Cortex of kidney (tissue), 1 donor: Measurements from ENCODE around the gene RAC2.

Experiments used
- DNase-seq: peaks from one replicate; lab custom pipeline; 2025; lab: John Stamatoyannopoulos, UW

Gene RAC2

GRCh38 chr22:37187891-37188761 is 55.9 kb downstream of the RAC2 start, which contains the start of gene C1QTNF6:
TSS of gene C1QTNF6 (minus strand) at chr22:37188247. CDS start at chr22:37188213, 34 bp downstream.
- no peak for DNase-seq

DNA sequence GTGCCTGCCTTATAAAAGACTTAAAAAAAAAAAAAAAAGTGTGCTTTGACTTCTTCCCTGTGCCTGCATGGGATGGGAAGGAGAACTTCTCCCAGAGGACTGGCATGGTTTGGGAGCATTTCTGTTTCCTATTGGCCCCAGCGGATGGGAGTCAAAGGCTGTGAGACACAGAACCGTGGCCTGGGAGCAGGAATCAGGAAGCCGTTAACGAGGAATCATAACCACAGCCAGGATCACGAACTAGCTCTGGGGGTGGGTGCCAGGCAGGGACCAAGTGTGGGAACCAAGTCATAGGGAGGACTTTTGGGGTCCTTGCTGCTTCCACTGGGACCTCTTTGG is 56.5 kb downstream of the RAC2 start:
- DNase-seq: no peak

DNA sequence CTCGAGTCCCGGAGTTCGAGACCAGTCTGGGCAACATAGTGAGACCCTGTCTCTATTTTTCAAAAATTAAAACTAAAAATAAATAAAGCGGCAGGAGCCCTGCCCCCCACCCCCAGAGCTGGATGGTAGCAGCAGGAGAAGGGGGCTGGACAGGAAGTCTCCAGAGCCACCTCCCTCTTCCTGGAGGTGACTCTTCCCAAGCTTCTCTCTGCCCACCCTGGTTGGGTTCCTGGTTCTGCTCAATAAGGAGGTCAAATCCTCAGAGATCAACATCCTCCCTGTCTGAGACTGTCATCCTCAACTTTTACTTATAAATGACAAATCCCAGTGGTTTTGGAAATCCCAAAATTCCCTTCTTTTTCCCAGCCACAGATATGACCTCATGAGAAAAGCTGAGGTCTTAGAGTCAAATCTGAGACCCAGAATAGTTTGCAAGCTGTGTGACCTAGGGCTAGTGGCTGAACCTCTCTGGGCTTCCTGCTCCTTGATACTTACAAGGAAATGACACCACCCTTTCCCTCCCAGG is 57.0 kb downstream of the RAC2 start:
- no peak for DNase-seq

DNA sequence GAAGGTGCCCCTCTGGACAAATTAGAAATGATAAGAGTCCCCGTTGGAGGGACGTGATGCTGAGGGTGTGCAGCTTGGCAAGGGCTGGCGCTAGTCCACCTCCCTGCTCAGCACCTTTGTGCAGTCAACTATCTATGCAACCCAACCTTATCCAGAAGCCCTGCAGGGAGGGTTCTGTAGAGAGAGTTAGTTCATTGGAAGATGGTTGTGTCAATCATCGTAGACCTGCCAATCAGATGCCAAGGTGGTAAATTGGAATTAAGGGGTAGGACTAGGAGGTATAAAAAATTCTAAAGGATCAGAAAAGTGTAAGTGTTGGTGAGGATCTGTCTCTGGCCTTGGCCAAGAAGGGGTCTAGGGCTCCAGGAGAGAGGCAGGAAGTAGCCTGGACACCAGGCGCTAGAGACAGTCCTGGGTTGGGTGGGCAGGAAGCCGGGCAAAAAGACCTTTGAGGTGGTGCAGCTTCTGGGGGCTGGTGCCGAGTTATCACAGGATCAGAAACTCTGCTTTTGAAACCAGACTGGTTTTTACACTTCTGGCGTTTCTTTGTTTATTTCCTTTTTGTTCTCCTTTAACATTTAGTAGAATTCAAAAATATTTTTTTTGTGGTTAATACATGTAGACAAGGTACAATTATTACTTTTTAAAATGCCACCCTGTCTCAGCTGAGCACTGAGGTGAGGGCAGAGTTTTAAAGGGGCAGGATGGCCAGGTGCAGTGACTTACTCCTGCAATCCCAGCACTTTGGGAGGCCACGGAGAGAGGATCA is 57.7 kb downstream of the RAC2 start:
- no peak for DNase-seq

DNA sequence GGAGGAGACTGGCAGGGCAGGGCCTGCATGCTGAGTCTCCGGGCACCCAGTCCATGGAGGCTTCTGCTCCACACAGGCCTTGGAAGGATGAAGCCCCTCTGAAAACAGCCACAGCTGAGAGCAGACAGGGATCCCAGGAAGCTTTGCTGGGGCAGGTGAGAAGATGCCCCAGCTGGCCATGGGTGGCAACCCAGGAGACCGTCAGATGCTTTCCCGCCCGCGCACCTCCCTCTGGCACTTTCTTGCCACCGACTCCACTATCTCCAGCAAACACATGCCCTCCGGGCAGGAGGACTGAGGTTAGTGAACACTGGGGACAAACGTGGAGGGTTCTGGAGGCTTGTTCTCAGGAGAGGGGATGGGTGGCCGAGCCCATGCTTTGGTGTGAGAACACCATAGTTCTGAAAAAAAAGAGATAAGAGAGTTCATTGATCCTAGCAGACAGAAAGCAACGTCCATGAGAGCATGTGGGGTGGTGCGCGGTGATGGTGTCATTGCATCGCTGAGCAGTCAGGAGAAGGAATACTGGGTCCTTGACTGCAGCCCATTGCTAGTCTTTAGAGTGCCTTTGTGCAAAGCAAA is 58.3 kb downstream of the RAC2 start:
- no peak for DNase-seq

DNA sequence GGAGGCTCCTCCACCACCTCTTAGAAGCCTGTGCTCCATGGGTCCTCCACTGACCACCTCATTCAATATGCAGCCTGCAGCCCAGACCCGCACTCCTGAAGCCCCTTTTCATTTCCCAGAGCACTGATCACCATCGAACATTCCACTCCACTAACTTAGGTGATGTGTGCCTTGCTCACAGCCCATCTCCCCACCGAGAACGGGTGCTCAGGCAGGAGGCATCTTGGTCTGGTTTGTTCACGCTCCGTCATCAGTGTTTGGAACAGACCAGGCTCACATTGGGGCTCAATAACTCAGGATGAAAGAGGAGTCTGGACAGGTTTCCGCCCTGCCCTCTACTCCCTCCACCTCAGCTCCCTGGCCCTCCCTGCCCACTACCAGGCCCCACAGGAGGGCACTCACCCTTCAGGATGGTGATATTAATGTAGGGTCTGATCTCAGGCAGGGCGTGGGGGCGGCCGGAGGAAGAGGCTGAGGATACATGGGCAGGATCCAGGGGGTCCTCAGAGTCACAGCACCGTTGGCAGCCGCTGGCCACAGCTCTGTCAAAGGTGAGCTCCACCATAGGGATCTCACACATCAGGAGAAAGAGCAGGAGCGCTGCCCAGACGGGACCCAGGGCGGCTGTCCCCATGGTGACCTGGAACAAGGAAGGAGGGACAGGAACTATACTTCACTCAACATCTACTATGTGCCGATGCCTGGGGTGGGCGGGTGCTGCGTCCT is 59.1 kb downstream of the RAC2 start:
- DNase-seq: no peak

DNA sequence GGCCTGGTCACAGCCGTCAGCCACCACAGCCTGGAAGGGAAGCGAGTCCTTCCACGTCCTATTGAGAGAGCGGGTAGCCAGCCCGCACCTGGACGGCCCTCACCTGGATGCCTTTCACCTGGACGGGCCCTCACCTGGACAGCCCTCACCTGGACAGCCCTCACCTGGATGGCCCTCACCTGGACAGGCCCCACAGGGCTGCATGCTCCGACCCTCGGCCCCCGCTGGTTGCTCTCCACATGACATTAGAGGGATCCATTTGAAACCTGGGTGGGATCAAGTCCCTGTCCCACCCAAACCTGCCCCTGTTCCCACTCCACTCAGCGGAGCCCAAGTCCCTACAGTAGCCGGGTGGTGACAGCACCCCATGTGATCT is 59.7 kb downstream of the RAC2 start:
- DNase-seq: no peak

- no peak for DNase-seq
Observed at GRCh38 chr22:37183432-37184379, 60.4 kb downstream of the RAC2 start.

DNA sequence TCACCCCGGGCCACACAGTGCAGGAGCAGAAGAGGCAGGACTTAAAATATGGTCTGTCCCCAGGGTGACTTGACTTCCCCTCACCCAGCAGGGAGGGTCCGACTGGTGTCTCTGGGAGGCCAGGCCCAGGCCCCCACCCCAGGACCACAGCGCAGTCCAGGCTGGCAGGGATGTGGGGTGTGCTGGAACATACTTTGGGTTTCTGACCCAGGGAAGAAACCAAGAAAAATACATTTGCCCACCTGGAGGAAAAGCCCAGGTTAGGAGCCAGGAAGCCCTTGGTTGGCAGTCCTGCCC is 61.2 kb downstream of the RAC2 start:
- DNase-seq: no peak

GRCh38 chr22:37182101-37182948 is 61.7 kb downstream of the RAC2 start:
- no peak for DNase-seq

DNA sequence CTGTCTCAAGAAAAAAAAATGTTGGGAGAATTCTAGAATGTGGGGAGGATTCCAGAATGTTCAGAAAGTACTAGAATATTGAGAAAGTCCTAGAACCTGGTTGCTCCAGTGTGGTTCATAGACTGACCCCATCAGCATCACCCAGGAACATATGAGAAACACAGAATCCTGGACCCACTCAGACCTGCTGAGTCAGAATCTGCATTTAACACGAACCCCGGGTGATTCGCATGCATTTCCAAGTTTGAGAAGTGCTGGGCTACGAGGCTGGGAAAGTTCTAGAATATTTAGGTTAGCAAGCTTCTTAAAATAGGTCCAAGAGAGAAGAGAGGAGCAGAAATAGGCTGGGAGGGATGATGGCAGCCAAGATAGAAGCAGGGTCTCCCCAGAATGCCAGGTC is 62.4 kb downstream of the RAC2 start:
- DNase-seq: no peak

GRCh38 chr22:37180531-37181231 is 63.4 kb downstream of the RAC2 start:
- DNase-seq: no peak

- no peak for DNase-seq
Observed at GRCh38 chr22:37179622-37180420, 64.2 kb downstream of the RAC2 start.

DNA sequence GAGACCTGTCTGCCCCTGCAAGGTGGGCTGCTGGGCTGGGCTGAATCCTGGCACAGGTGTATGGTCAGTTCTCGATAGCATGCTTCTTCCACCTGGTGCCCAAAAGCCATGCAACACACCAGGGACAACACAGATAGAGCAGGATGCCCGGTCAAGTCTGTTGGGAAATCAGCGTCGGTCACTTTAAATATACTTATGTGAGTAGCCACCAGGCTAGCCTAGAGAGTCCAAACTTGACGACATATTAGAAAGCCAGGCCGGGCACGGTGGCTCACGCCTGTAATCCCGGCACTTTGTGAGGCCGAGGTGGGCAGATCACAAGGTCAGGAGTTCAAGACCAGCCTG is 65.0 kb downstream of the RAC2 start:
- DNase-seq: no peak

DNA sequence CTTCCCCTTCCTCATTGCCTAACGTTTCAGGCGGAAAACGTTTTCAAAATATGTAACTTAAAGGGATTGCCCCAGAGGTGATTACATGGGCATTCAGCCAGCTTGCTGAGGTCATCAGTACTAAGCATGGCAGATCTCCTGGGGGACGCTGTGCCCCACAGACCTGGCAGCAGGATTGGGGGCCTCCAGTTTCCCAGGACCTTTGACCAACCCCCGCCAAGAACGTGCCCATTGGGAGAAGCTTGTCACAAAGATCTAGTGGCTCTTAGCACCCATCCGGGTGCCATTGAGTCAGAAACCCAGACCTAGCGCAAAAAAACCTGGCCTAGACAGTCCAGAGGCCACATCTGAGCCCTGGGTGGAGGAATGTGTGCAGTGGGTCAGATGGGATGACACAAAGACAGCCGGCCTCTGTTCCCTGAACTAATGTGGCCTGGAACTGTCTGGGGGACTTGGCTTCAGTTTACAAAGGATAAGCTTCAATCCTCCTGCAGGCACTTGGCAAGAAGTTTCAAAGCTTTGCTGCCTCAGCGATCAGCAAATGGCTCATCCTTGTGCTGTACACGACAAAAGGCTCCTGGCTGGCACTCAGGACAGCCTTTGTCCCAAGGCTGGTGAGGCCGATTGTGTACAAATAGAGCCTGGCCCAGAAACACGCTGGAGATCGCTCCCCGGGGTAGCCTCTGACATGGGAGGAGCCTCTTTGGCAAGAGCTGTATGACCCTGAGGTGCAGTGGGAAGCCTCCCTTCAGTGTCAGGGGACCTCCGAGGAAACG is 65.5 kb downstream of the RAC2 start:
- no peak for DNase-seq

DNA sequence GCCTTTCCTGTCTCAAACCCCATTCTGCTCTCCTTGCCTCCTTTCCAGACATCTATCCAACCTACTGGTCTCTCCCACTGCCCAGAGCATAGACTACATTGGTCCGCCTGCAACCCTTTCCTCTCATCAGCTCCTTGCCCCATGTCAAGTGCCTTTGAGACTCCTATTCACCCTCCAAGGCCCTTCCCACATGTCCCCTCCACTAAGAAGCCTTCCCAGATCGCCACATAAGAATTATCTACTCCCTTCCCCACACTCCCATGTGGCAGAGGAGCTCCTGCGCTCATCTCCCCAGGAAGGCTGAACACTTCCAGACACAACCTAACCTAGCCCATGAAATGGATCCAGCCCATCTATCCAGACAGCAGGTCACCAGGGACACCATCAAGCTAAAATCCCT is 66.3 kb downstream of the RAC2 start:
- DNase-seq: no peak

GRCh38 chr22:37177221-37177620 is 66.8 kb downstream of the RAC2 start:
- no peak for DNase-seq

GRCh38 chr22:37176464-37177061 is 67.5 kb downstream of the RAC2 start:
- no peak for DNase-seq
